Neural cell (in vitro differentiated cells): ENCODE data around the gene DBP. TPM values are rescaled to one million over a fixed set of nuclear protein-coding genes. Genes with fewer than 3 reads are reported as not detected.
A peak's percentile ranks its signal among the peaks of the same experiment; 100 is the strongest.

Experiments
- H2AFZ ChIP-seq: fragments of 200-600, 300-800 bp; sonication (generic), shearing (Covaris generic); 2 replicates; pipeline ENCODE4 v1.6.0; 2014; ENCODE audit warnings: low read depth, mild to moderate bottlenecking, antibody characterized with exemption, low read length, moderate library complexity
- H3F3A ChIP-seq: fragments of 200-600 bp; shearing (Covaris generic); 2 replicates; pipeline ENCODE4 v1.6.1; 2016; ENCODE audit warnings: mild to moderate bottlenecking, moderate library complexity, mixed read lengths, antibody characterized with exemption, low read length; ENCODE audit not compliant: insufficient read depth, poor library complexity, severe bottlenecking
- H3K27ac ChIP-seq: fragments of 200-600, 300-800 bp; sonication (generic), shearing (Covaris generic); 2 replicates; pipeline ENCODE4 v1.5.1; 2014; ENCODE audit warnings: mild to moderate bottlenecking, low read length, moderate library complexity
- H3K27me3 ChIP-seq: fragments of 300-800, 200-600 bp; sonication (generic), shearing (Covaris generic); 2 replicates; pipeline ENCODE4 v1.6.0; 2014; ENCODE audit warnings: mild to moderate bottlenecking, low read depth, low read length, moderate library complexity; ENCODE audit not compliant: insufficient read depth
- H3K36me3 ChIP-seq: fragments of 300-800, 200-600 bp; sonication (generic), shearing (Covaris generic); 2 replicates; pipeline ENCODE4 v1.5.1; 2014; ENCODE audit warnings: mild to moderate bottlenecking, antibody characterized with exemption, low read length, moderate library complexity; ENCODE audit not compliant: insufficient read depth
- H3K4me2 ChIP-seq: fragments of 300-800, 200-600 bp; sonication (generic), shearing (Covaris generic); 2 replicates; pipeline ENCODE4 v1.6.0; 2014; ENCODE audit warnings: mild to moderate bottlenecking, low read length
- H3K4me3 ChIP-seq: fragments of 300-800, 200-600 bp; sonication (generic), shearing (Covaris generic); 2 replicates; pipeline ENCODE4 v1.5.1; 2014; ENCODE audit warnings: mild to moderate bottlenecking, low read length, moderate library complexity
- H3K79me2 ChIP-seq: fragments of 200-600 bp; shearing (Covaris generic); replicated peaks from 2 replicates; pipeline ENCODE4 v1.6.0; 2014; ENCODE audit warnings: mild to moderate bottlenecking, low read length, moderate library complexity; ENCODE audit not compliant: insufficient read depth
- H3K9ac ChIP-seq: fragments of 300-800, 200-600 bp; sonication (generic), shearing (Covaris generic); 2 replicates; pipeline ENCODE4 v1.6.1; 2016; ENCODE audit warnings: mild to moderate bottlenecking, low read length, mixed read lengths
- H3K9me2 ChIP-seq: fragments of 200-600 bp; shearing (Covaris generic); 2 replicates; pipeline ENCODE4 v1.6.1; 2016; ENCODE audit warnings: mild to moderate bottlenecking, low read length, mixed read lengths; ENCODE audit not compliant: insufficient read depth
- H3K9me3 ChIP-seq: fragments of 200-600, 300-800 bp; sonication (generic), shearing (Covaris generic); 2 replicates; pipeline ENCODE4 v1.6.1; 2016; ENCODE audit warnings: mild to moderate bottlenecking, mixed run types, low read length, moderate library complexity, mixed read lengths
- H4K20me1 ChIP-seq: fragments of 200-600 bp; shearing (Covaris generic); 2 replicates; pipeline ENCODE4 v1.6.1; 2016; ENCODE audit warnings: mild to moderate bottlenecking, mixed run types; ENCODE audit not compliant: insufficient read depth
- EP300 ChIP-seq: fragments of 450-650 bp; conservative IDR thresholded peaks from 2 replicates; pipeline ENCODE4 v1.6.1; 2014; ENCODE audit warnings: antibody characterized with exemption, mild to moderate bottlenecking, moderate library complexity; ENCODE audit not compliant: poor library complexity, severe bottlenecking
- EZH2 ChIP-seq: fragments of 200-600, 300-800 bp; shearing (Covaris generic), sonication (generic); IDR thresholded peaks from 2 replicates; pipeline ENCODE4 v1.6.1; 2014; ENCODE audit warnings: antibody characterized with exemption, low read length, borderline replicate concordance, mild to moderate bottlenecking; ENCODE audit not compliant: insufficient read depth, poor library complexity, severe bottlenecking
- MXI1 ChIP-seq: fragments of 450-650 bp; conservative IDR thresholded peaks from 2 replicates; pipeline ENCODE4 v1.6.1; 2014; ENCODE audit warnings: antibody characterized with exemption, mild to moderate bottlenecking; ENCODE audit not compliant: poor library complexity, severe bottlenecking
- POLR2AphosphoS5 ChIP-seq: IDR thresholded peaks from 2 replicates; pipeline ENCODE4 v1.6.1; 2012
- RAD21 ChIP-seq: fragments of 450-650 bp; conservative IDR thresholded peaks from 2 replicates; pipeline ENCODE4 v1.6.1; 2014; ENCODE audit warnings: antibody characterized with exemption, mild to moderate bottlenecking, moderate library complexity
- SMC3 ChIP-seq: fragments of 450-650 bp; conservative IDR thresholded peaks from 2 replicates; pipeline ENCODE4 v1.6.1; 2014; ENCODE audit warnings: antibody characterized with exemption, mild to moderate bottlenecking, moderate library complexity; ENCODE audit not compliant: poor library complexity
- TAF1 ChIP-seq: IDR thresholded peaks from 2 replicates; pipeline ENCODE4 v1.6.1; 2012; ENCODE audit warnings: low read depth
- polyA plus RNA-seq: library from polyadenylated mRNA; depleted of rRNA; stranded (reverse); fragments of >200 nt; gene quantifications from 2 replicates; pipeline ENCODE4 v1.2.3, GENCODE V29; 2014
- TF ChIP-seq, protein P1 (sequence below): fragments of 450-650 bp; IDR thresholded peaks from 2 replicates; pipeline ENCODE4 v1.5.1; 2014; ENCODE audit warnings: antibody characterized with exemption, mild to moderate bottlenecking, moderate library complexity; ENCODE audit not compliant: poor library complexity, severe bottlenecking
- TF ChIP-seq, protein P2 (sequence below): IDR thresholded peaks from 2 replicates; pipeline ENCODE4 v1.6.1; 2012; ENCODE audit warnings: borderline replicate concordance

The DBP gene
- polyA plus RNA-seq, 1 donor from 2014 or later: 3.6 TPM

DNA sequence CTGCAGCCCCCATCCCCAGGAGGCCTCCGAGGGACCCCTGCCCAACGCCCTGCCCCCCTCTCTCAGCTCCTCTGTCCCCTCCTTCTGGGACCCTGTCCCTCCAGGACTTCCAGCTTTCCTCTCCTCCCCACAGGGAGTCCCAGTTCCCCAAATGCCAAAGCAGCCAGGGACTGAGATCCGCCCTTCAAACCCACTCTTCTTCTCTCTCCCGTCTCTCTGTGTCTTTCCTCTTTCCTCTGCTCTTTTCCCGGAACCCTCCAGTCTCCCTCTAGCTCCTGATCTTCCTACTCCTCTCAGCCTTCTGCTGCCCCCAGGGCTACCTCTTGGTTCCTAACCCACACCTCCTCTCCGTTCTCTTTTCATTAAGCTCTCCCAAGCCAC, 8.4 kb upstream of the DBP start:
- Histone ChIP-seq H4K20me1 (no peaks in the 10 kb centered on the region), H3F3A (no peaks in the 10 kb centered on the region), H3K4me2 (peak overlapping the region; percentile 62), H3K9me3 (no peaks in the 10 kb centered on the region), H3K27ac (peak overlapping the region; percentile 94), H3K27me3 (no peaks in the 10 kb centered on the region), H3K4me3 (peak overlapping the region; percentile 74), H2AFZ (peak overlapping the region; percentile 37), H3K9ac (peak overlapping the region; percentile 91), H3K9me2 (no peaks in the 10 kb centered on the region), H3K36me3 (no peaks in the 10 kb centered on the region), H3K79me2 (no peaks in the 10 kb centered on the region)
- TF ChIP-seq POLR2AphosphoS5 (no peak), TAF1 (peak; percentile 75)

DNA sequence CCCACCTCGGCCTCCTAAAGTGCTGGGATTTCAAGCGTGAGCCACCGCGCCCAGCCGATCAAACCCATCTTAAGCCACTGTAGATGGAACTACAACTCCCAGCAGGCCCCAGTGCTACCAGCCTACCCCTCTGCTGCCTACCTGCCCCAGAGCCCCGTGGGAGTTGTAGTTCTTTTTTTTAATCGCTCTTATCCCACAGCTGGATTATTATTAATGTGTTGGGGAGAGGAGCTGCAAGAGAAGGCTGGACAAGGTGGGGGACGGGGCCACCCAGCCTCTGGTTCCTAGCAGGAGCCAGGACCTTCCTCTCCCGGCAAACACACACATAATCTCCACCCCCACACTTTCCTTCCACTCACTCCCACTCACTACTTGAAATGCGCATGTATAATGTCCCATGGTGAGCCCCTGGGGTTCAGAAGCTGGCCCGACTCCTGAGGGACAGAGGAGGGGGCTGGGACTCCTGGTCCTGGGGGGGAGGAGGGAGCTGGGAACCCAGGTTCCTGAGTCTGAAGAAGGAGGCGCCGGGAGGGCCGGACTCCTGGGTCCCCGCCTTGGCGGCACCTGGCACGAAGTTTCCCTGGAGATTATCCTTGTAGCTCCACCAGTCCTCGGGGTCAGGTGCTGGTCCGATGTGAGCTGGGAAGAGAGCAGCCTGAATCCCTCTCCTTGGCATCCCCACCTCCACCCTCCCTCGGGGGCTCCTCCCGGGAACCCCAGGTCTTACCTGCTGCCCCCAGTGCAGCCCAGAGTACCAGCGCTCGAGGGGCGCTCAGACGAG, 7.8 kb upstream of the DBP start:
- H3K9me3 ChIP-seq: no peaks in the 10 kb centered on the region
- H3K9ac ChIP-seq: peak overlapping the region; percentile 91
- H3K4me3 ChIP-seq: peak overlapping the region; percentile 74
- TF ChIP-seq, protein P1, sequence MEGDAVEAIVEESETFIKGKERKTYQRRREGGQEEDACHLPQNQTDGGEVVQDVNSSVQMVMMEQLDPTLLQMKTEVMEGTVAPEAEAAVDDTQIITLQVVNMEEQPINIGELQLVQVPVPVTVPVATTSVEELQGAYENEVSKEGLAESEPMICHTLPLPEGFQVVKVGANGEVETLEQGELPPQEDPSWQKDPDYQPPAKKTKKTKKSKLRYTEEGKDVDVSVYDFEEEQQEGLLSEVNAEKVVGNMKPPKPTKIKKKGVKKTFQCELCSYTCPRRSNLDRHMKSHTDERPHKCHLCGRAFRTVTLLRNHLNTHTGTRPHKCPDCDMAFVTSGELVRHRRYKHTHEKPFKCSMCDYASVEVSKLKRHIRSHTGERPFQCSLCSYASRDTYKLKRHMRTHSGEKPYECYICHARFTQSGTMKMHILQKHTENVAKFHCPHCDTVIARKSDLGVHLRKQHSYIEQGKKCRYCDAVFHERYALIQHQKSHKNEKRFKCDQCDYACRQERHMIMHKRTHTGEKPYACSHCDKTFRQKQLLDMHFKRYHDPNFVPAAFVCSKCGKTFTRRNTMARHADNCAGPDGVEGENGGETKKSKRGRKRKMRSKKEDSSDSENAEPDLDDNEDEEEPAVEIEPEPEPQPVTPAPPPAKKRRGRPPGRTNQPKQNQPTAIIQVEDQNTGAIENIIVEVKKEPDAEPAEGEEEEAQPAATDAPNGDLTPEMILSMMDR: no peak
- no peak for TF ChIP-seq RAD21
- no peak for TF ChIP-seq EZH2
- TF ChIP-seq, protein P2, sequence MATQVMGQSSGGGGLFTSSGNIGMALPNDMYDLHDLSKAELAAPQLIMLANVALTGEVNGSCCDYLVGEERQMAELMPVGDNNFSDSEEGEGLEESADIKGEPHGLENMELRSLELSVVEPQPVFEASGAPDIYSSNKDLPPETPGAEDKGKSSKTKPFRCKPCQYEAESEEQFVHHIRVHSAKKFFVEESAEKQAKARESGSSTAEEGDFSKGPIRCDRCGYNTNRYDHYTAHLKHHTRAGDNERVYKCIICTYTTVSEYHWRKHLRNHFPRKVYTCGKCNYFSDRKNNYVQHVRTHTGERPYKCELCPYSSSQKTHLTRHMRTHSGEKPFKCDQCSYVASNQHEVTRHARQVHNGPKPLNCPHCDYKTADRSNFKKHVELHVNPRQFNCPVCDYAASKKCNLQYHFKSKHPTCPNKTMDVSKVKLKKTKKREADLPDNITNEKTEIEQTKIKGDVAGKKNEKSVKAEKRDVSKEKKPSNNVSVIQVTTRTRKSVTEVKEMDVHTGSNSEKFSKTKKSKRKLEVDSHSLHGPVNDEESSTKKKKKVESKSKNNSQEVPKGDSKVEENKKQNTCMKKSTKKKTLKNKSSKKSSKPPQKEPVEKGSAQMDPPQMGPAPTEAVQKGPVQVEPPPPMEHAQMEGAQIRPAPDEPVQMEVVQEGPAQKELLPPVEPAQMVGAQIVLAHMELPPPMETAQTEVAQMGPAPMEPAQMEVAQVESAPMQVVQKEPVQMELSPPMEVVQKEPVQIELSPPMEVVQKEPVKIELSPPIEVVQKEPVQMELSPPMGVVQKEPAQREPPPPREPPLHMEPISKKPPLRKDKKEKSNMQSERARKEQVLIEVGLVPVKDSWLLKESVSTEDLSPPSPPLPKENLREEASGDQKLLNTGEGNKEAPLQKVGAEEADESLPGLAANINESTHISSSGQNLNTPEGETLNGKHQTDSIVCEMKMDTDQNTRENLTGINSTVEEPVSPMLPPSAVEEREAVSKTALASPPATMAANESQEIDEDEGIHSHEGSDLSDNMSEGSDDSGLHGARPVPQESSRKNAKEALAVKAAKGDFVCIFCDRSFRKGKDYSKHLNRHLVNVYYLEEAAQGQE: no peak
- TF ChIP-seq POLR2AphosphoS5: no peak
- TF ChIP-seq MXI1: peak; percentile 17
- TF ChIP-seq SMC3: no peak
- TF ChIP-seq EP300: peak; percentile 19
- TF ChIP-seq TAF1: no peak
- H3K4me2 ChIP-seq: peak overlapping the region; percentile 62
- H3F3A ChIP-seq: no peaks in the 10 kb centered on the region
- peak overlapping the region; percentile 94 for H3K27ac ChIP-seq
- H3K9me2 ChIP-seq: no peaks in the 10 kb centered on the region
- no peaks in the 10 kb centered on the region for H3K36me3 ChIP-seq
- no peaks in the 10 kb centered on the region for H3K79me2 ChIP-seq
- no peaks in the 10 kb centered on the region for H3K27me3 ChIP-seq
- H2AFZ ChIP-seq: peak overlapping the region; percentile 37
- H4K20me1 ChIP-seq: no peaks in the 10 kb centered on the region
